Erythroblast (primary cell): Measurements from ENCODE around the gene LGMN.

ENCODE experiments used
- GATA1 ChIP-seq: IDR thresholded peaks from 2 replicates; pipeline ENCODE4 v1.6.1; 2011; ENCODE audit warnings: low read depth, mild to moderate bottlenecking, control low read depth, low read length, moderate library complexity
- POLR2A ChIP-seq: IDR thresholded peaks from 2 replicates; pipeline ENCODE4 v1.6.1; 2011; ENCODE audit warnings: mild to moderate bottlenecking, low read length

GRCh38 chr14:92687681-92688433, 60.6 kb downstream of the LGMN start:
- TF ChIP-seq POLR2A: no peak
- TF ChIP-seq GATA1: no peak
